SK-N-SH (cell line): ENCODE measurements around the gene DOK3. TPM values are rescaled to one million over a fixed set of nuclear protein-coding genes. Genes with fewer than 3 reads are reported as not detected.

Experiments
- CTCF ChIA-PET: fragments of 300-600, 350-600 bp; formaldehyde crosslinking; extraction: SDS; loops from one replicate; lab custom pipeline; 2021; lab: Yijun Ruan, JAX
- POLR2A ChIA-PET: fragments of 350-600 bp; sonication (Branson Sonifier 250); formaldehyde crosslinking; extraction: SDS; loops from one replicate; lab custom pipeline; 2020; ENCODE audit warnings: antibody characterized with exemption, inconsistent platforms; lab: Yijun Ruan, JAX
- DNase-seq: peaks from one replicate; pipeline ENCODE4 v3.0.0; 2012
- H2AFZ ChIP-seq: fragments of 200-600 bp; sonication (generic); 2 replicates; pipeline ENCODE4 v1.8.1; 2016; ENCODE audit warnings: antibody characterized with exemption, mild to moderate bottlenecking, low read depth
- H3F3A ChIP-seq: fragments of 200-600 bp; sonication (generic); replicated peaks from 2 replicates; pipeline ENCODE3; 2016; ENCODE audit warnings: antibody characterized with exemption, mild to moderate bottlenecking; ENCODE audit not compliant: insufficient read depth
- H3K27ac ChIP-seq, 2 experiments: fragments of 200-500 bp in 1 of 2; fragments of 200-600 bp in 1 of 2; sonication (Bioruptor generic) in 1 of 2; sonication (generic), shearing (Covaris generic) in 1 of 2; 2 replicates each; pipeline versions ENCODE4 v1.5.1 to v1.6.1; 2014 to 2016; ENCODE audit warnings: low read depth in 2 of 2, inconsistent platforms in 1 of 2, low read length in 1 of 2, mild to moderate bottlenecking in 1 of 2, mixed read lengths in 1 of 2
- H3K27me3 ChIP-seq: fragments of 200-600 bp; sonication (generic), shearing (Covaris generic); 2 replicates; pipeline ENCODE4 v1.6.1; 2016; ENCODE audit warnings: mixed run types; ENCODE audit not compliant: insufficient read depth
- H3K36me3 ChIP-seq, 2 experiments: fragments of 200-500 bp in 1 of 2; fragments of 200-600 bp in 1 of 2; sonication (Bioruptor generic) in 1 of 2; sonication (generic) in 1 of 2; replicated peaks in 1 of 2; 2 replicates each; pipeline versions ENCODE3 to v1.5.1; 2014 to 2016; ENCODE audit warnings: low read length in 1 of 2, mild to moderate bottlenecking in 1 of 2; ENCODE audit not compliant: insufficient read depth in 2 of 2, control insufficient read depth in 1 of 2
- H3K4me1 ChIP-seq, 2 experiments: fragments of 200-500 bp in 1 of 2; fragments of 200-600 bp in 1 of 2; sonication (Bioruptor generic) in 1 of 2; sonication (generic), shearing (Covaris generic) in 1 of 2; 2 replicates each; pipeline versions ENCODE4 v1.5.1 to v1.6.1; 2014 to 2016; ENCODE audit warnings: low read depth in 1 of 2, low read length in 1 of 2, mixed run types in 1 of 2; ENCODE audit not compliant: insufficient read depth in 2 of 2, control insufficient read depth in 1 of 2
- H3K4me2 ChIP-seq: fragments of 200-600 bp; sonication (generic), shearing (Covaris generic); 2 replicates; pipeline ENCODE4 v1.6.1; 2017; ENCODE audit warnings: mixed run types
- H3K4me3 ChIP-seq, 2 experiments: fragments of 200-500 bp in 1 of 2; fragments of 200-600 bp in 1 of 2; sonication (Bioruptor generic) in 1 of 2; sonication (generic), shearing (Covaris generic) in 1 of 2; 2 replicates each; pipeline versions ENCODE4 v1.5.1 to v1.8.1; 2014 to 2016; ENCODE audit warnings: low read depth in 2 of 2, inconsistent platforms in 1 of 2, low read length in 1 of 2, mild to moderate bottlenecking in 1 of 2, mixed read lengths in 1 of 2, moderate library complexity in 1 of 2
- H3K79me2 ChIP-seq: fragments of 200-600 bp; sonication (generic); 2 replicates; pipeline ENCODE4 v1.8.1; 2017; ENCODE audit warnings: mild to moderate bottlenecking; ENCODE audit not compliant: insufficient read depth
- H3K9ac ChIP-seq: fragments of 200-600 bp; sonication (generic); 2 replicates; pipeline ENCODE4 v1.6.1; 2017; ENCODE audit warnings: mixed run types
- H3K9me2 ChIP-seq: fragments of 200-600 bp; sonication (generic); 2 replicates; pipeline ENCODE4 v1.6.1; 2017; ENCODE audit warnings: mixed run types
- H3K9me3 ChIP-seq: fragments of 200-600 bp; sonication (generic); 2 replicates; pipeline ENCODE4 v1.6.1; 2017; ENCODE audit warnings: mixed run types, mild to moderate bottlenecking, moderate library complexity
- H4K20me1 ChIP-seq: fragments of 200-600 bp; sonication (generic); 2 replicates; pipeline ENCODE4 v1.6.1; 2017; ENCODE audit warnings: mild to moderate bottlenecking, mixed run types; ENCODE audit not compliant: insufficient read depth
- CHD2 ChIP-seq: fragments of 150-350 bp; IDR thresholded peaks from 2 replicates; pipeline ENCODE4 v1.6.1; 2018; ENCODE audit warnings: low read length; ENCODE audit not compliant: partially characterized antibody
- CTCF ChIP-seq: fragments of 200-600 bp; sonication (generic); IDR thresholded peaks from 2 replicates; pipeline ENCODE4 v1.6.1; 2017; ENCODE audit warnings: antibody characterized with exemption, mild to moderate bottlenecking, moderate library complexity
- ELF1 ChIP-seq: IDR thresholded peaks from 2 replicates; pipeline ENCODE4 v1.4.0; 2012
- EP300 ChIP-seq, 2 experiments: IDR thresholded peaks; 2 replicates each; pipeline versions ENCODE4 v1.4.0 to v1.6.1; 2012; ENCODE audit warnings: borderline replicate concordance in 1 of 2, low read depth in 1 of 2, low read length in 1 of 2
- JUND ChIP-seq: IDR thresholded peaks from 2 replicates; pipeline ENCODE4 v1.4.0; 2012
- MAX ChIP-seq: IDR thresholded peaks from 2 replicates; pipeline ENCODE4 v1.4.0; 2012; ENCODE audit warnings: low read depth
- MEF2A ChIP-seq: IDR thresholded peaks from 2 replicates; pipeline ENCODE4 v1.4.0; 2012; ENCODE audit warnings: low read depth, borderline replicate concordance
- MXI1 ChIP-seq: IDR thresholded peaks from 2 replicates; pipeline ENCODE4 v1.6.1; 2012; ENCODE audit warnings: mild to moderate bottlenecking, low read depth, low read length, improper control_type of control experiment
- NRF1 ChIP-seq: IDR thresholded peaks from 2 replicates; pipeline ENCODE4 v1.6.1; 2012; ENCODE audit warnings: low read depth, mild to moderate bottlenecking, low read length
- POLR2AphosphoS5 ChIP-seq: IDR thresholded peaks from 2 replicates; pipeline ENCODE4 v1.6.1; 2012; ENCODE audit warnings: low read depth, low read length
- RXRA ChIP-seq: IDR thresholded peaks from 2 replicates; pipeline ENCODE4 v1.4.0; 2012; ENCODE audit warnings: low read depth, mild to moderate bottlenecking, borderline replicate concordance
- SMC3 ChIP-seq: IDR thresholded peaks from 2 replicates; pipeline ENCODE4 v1.6.1; 2012; ENCODE audit warnings: low read depth, low read length, improper control_type of control experiment
- TAF1 ChIP-seq: IDR thresholded peaks from 2 replicates; pipeline ENCODE4 v1.6.1; 2012; ENCODE audit warnings: low read depth, mild to moderate bottlenecking, low read length, moderate library complexity, borderline replicate concordance
- TCF12 ChIP-seq: IDR thresholded peaks from 2 replicates; pipeline ENCODE4 v1.4.0; 2012
- TEAD4 ChIP-seq: IDR thresholded peaks from 2 replicates; pipeline ENCODE4 v1.4.0; 2012; ENCODE audit warnings: mild to moderate bottlenecking, borderline replicate concordance; ENCODE audit not compliant: insufficient read depth
- YY1 ChIP-seq: IDR thresholded peaks from 2 replicates; pipeline ENCODE4 v1.4.0; 2012; ENCODE audit warnings: low read depth, mild to moderate bottlenecking
- WGBS: methylation state at CpG from one replicate; pipeline ENCODE4 v1.1.6; 2017; ENCODE audit warnings: low lambda C conversion rate; 5-methylcytosine and 5-hydroxymethylcytosine counted together
- polyA plus RNA-seq, 3 experiments: library from polyadenylated mRNA; depleted of rRNA; stranded (reverse); fragments of >200 nt; gene quantifications; 2 replicates each; pipeline ENCODE4 v1.2.3, GENCODE V29; 2012
- TF ChIP-seq, protein P1 (sequence below): IDR thresholded peaks from 2 replicates; pipeline ENCODE4 v1.6.1; 2012; ENCODE audit warnings: mild to moderate bottlenecking, low read depth, low read length, moderate library complexity

Gene DOK3
- polyA plus RNA-seq, 1 of the 3 experiments (the other 2 are of a cell fraction): 2.2 TPM

- Histone ChIP-seq H2AFZ (no peak overlapping the region), H3K9me3 (no peaks in the 10 kb centered on the region), H3K4me3 (peak overlapping the region; percentile 93 to 94), H3K27ac (peak overlapping the region; percentile 29 to 77; a peak in 3 of 4 replicates), H3K27me3 (no peaks in the 10 kb centered on the region), H3F3A (no peaks in the 10 kb centered on the region), H3K9me2 (no peaks in the 10 kb centered on the region), H3K4me1 (peaks cover 0 to 16% of the 10 kb centered on the region in 2 experiments; a peak in 2 of 4 replicates), H3K36me3 (peaks cover 12 to 19% of the 10 kb centered on the region in 2 experiments), H4K20me1 (peaks cover 44% of the 10 kb centered on the region), H3K9ac (peak overlapping the region; percentile 78), H3K79me2 (peaks cover 53% of the 10 kb centered on the region), H3K4me2 (peak overlapping the region; percentile 99)
- peak; percentile 83 for DNase-seq
- ChIA-PET POLR2A (interaction anchor here (0.7 kb wide), 1 partner anchor 187 kb away, joined by 4 read pairs; no protein-coding TSS in a partner anchor), CTCF (interaction anchor here (0.8 to 1.4 kb wide), 2 partner anchors 38 to 236 kb away, joined by 3 read pairs; no protein-coding TSS in a partner anchor)
- WGBS: 0% methylated on average over 6 of the region's 72 CpGs
- TF ChIP-seq MXI1: no peak
- TF ChIP-seq CHD2: no peak
- TF ChIP-seq CTCF: no peak
- TF ChIP-seq ELF1: no peak
- TF ChIP-seq NRF1: no peak
- TF ChIP-seq POLR2AphosphoS5: no peak
- TF ChIP-seq RXRA: no peak
- no peak for TF ChIP-seq TCF12
- no peak for TF ChIP-seq TAF1
- TF ChIP-seq, protein P1, sequence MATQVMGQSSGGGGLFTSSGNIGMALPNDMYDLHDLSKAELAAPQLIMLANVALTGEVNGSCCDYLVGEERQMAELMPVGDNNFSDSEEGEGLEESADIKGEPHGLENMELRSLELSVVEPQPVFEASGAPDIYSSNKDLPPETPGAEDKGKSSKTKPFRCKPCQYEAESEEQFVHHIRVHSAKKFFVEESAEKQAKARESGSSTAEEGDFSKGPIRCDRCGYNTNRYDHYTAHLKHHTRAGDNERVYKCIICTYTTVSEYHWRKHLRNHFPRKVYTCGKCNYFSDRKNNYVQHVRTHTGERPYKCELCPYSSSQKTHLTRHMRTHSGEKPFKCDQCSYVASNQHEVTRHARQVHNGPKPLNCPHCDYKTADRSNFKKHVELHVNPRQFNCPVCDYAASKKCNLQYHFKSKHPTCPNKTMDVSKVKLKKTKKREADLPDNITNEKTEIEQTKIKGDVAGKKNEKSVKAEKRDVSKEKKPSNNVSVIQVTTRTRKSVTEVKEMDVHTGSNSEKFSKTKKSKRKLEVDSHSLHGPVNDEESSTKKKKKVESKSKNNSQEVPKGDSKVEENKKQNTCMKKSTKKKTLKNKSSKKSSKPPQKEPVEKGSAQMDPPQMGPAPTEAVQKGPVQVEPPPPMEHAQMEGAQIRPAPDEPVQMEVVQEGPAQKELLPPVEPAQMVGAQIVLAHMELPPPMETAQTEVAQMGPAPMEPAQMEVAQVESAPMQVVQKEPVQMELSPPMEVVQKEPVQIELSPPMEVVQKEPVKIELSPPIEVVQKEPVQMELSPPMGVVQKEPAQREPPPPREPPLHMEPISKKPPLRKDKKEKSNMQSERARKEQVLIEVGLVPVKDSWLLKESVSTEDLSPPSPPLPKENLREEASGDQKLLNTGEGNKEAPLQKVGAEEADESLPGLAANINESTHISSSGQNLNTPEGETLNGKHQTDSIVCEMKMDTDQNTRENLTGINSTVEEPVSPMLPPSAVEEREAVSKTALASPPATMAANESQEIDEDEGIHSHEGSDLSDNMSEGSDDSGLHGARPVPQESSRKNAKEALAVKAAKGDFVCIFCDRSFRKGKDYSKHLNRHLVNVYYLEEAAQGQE: no peak
- TF ChIP-seq JUND: no peak
- no peak for TF ChIP-seq TEAD4
- no peak for TF ChIP-seq SMC3
- no peak for TF ChIP-seq YY1
- no peak for TF ChIP-seq EP300 (IDR thresholded peaks at IDR 0.05; ENCODE audit: borderline replicate concordance in 1 of 2, low read depth in 1 of 2, low read length in 1 of 2)
- TF ChIP-seq MEF2A: no peak
- no peak for TF ChIP-seq MAX
These were observed 44.2 kb upstream of the DOK3 start for GRCh38 chr5:177553671-177554429.
